H9 (cell line): ENCODE results near the gene PHTF2. TPM values are rescaled to one million over a fixed set of nuclear protein-coding genes. Genes with fewer than 3 reads are reported as not detected.

Experiments
- DNase-seq: peaks from one replicate; pipeline ENCODE4 v3.0.0-alpha.2; 2017
- H2AFZ ChIP-seq: one replicate; pipeline ENCODE4 v1.6.1; 2013; ENCODE audit warnings: mild to moderate bottlenecking, low read length, control low read depth, moderate library complexity
- H2AK5ac ChIP-seq: 2 replicates; pipeline ENCODE4 v1.6.1; 2013; ENCODE audit warnings: low read length, control low read depth, mixed read lengths; ENCODE audit not compliant: insufficient read length
- H2BK120ac ChIP-seq: one replicate; pipeline ENCODE4 v1.6.1; 2013; ENCODE audit warnings: low read depth, mild to moderate bottlenecking, low read length, control low read depth, inconsistent platforms; ENCODE audit not compliant: poor library complexity, severe bottlenecking
- H2BK12ac ChIP-seq: 2 replicates; pipeline ENCODE4 v1.6.1; 2013; ENCODE audit warnings: low read length, control low read depth, mixed read lengths, low read depth; ENCODE audit not compliant: insufficient read length
- H2BK15ac ChIP-seq: 2 replicates; pipeline ENCODE4 v1.6.1; 2013; ENCODE audit warnings: low read depth, low read length, control low read depth
- H2BK20ac ChIP-seq: one replicate; pipeline ENCODE4 v1.6.1; 2013; ENCODE audit warnings: low read depth, mild to moderate bottlenecking, low read length, control low read depth, inconsistent platforms; ENCODE audit not compliant: poor library complexity, severe bottlenecking
- H2BK5ac ChIP-seq: 2 replicates; pipeline ENCODE4 v1.6.1; 2013; ENCODE audit warnings: low read length, control low read depth, mixed read lengths; ENCODE audit not compliant: insufficient read length
- H3K14ac ChIP-seq: 2 replicates; pipeline ENCODE4 v1.6.1; 2013; ENCODE audit warnings: low read length, control low read depth; ENCODE audit not compliant: insufficient read depth
- H3K18ac ChIP-seq: 2 replicates; pipeline ENCODE4 v1.6.1; 2013; ENCODE audit warnings: low read depth, mild to moderate bottlenecking, mixed read lengths, low read length, control low read depth; ENCODE audit not compliant: insufficient read length
- H3K23ac ChIP-seq: 2 replicates; pipeline ENCODE4 v1.6.1; 2013; ENCODE audit warnings: low read length, control low read depth, mixed read lengths, low read depth; ENCODE audit not compliant: insufficient read length
- H3K23me2 ChIP-seq: 2 replicates; pipeline ENCODE4 v1.6.1; 2013; ENCODE audit warnings: low read depth, mild to moderate bottlenecking, mixed read lengths, low read length, control low read depth; ENCODE audit not compliant: insufficient read length, poor library complexity, severe bottlenecking
- H3K27ac ChIP-seq: 2 replicates; pipeline ENCODE4 v1.5.1; 2013; ENCODE audit warnings: low read length, control low read depth, mixed read lengths, low read depth; ENCODE audit not compliant: insufficient read length
- H3K27me3 ChIP-seq: 2 replicates; pipeline ENCODE4 v1.6.1; 2013; ENCODE audit warnings: low read length, control low read depth, inconsistent platforms; ENCODE audit not compliant: insufficient read depth
- H3K4ac ChIP-seq: 2 replicates; pipeline ENCODE4 v1.6.1; 2013; ENCODE audit warnings: low read depth, mild to moderate bottlenecking, control low read depth, inconsistent platforms, low read length, moderate library complexity
- H3K4me1 ChIP-seq: 2 replicates; pipeline ENCODE4 v1.6.1; 2013; ENCODE audit warnings: low read length, control low read depth, inconsistent platforms; ENCODE audit not compliant: insufficient read depth
- H3K4me2 ChIP-seq: 2 replicates; pipeline ENCODE4 v1.6.1; 2013; ENCODE audit warnings: low read length, control low read depth, mixed read lengths; ENCODE audit not compliant: insufficient read length, insufficient read depth
- H3K56ac ChIP-seq: 2 replicates; pipeline ENCODE4 v1.6.1; 2013; ENCODE audit warnings: low read depth, mild to moderate bottlenecking, mixed read lengths, low read length, control low read depth; ENCODE audit not compliant: insufficient read length
- H3K79me1 ChIP-seq: 2 replicates; pipeline ENCODE4 v1.6.1; 2013; ENCODE audit warnings: low read depth, mild to moderate bottlenecking, moderate library complexity, low read length, control low read depth, inconsistent platforms; ENCODE audit not compliant: insufficient read depth, poor library complexity, severe bottlenecking
- H3K79me2 ChIP-seq: 2 replicates; pipeline ENCODE4 v1.6.1; 2013; ENCODE audit warnings: low read length, control low read depth, inconsistent platforms; ENCODE audit not compliant: insufficient read depth
- H3K9ac ChIP-seq: 2 replicates; pipeline ENCODE4 v1.6.1; 2013; ENCODE audit warnings: low read length, control low read depth, mixed read lengths; ENCODE audit not compliant: insufficient read length; ENCODE audit errors: extremely low read depth
- H3K9me3 ChIP-seq: one replicate; pipeline ENCODE4 v1.6.1; 2013; ENCODE audit warnings: low read depth, low read length, inconsistent platforms; ENCODE audit not compliant: control insufficient read depth
- H3T11ph ChIP-seq: one replicate; pipeline ENCODE4 v1.6.1; 2013; ENCODE audit warnings: mild to moderate bottlenecking, low read length, control low read depth, inconsistent platforms
- H4K20me1 ChIP-seq: one replicate; pipeline ENCODE4 v1.6.1; 2013; ENCODE audit not compliant: control insufficient read depth, insufficient read length, insufficient read depth
- H4K5ac ChIP-seq: 2 replicates; pipeline ENCODE4 v1.6.1; 2013; ENCODE audit warnings: low read depth, mild to moderate bottlenecking, mixed read lengths, low read length, control low read depth; ENCODE audit not compliant: insufficient read length
- H4K8ac ChIP-seq: replicated peaks from 2 replicates; pipeline ENCODE4 v1.6.1; 2013; ENCODE audit warnings: low read length, control low read depth, mixed read lengths, low read depth; ENCODE audit not compliant: insufficient read length
- H4K91ac ChIP-seq: 2 replicates; pipeline ENCODE4 v1.6.1; 2013; ENCODE audit warnings: low read depth, mild to moderate bottlenecking, moderate library complexity, mixed read lengths, low read length, control low read depth; ENCODE audit not compliant: insufficient read length
- H3K27ac Mint-ChIP-seq, 3 experiments: 2 replicates in 2 of 3; 3 replicates in 1 of 3; pipeline ENCODE4 v1.8.0; 2020 to 2021; ENCODE audit warnings: mixed read lengths in 3 of 3, mild to moderate bottlenecking in 1 of 3, moderate library complexity in 1 of 3
- H3K27me3 Mint-ChIP-seq: 2 replicates; pipeline ENCODE4 v1.8.0; 2021; ENCODE audit warnings: low read depth, mild to moderate bottlenecking, moderate library complexity, mixed read lengths
- H3K36me3 Mint-ChIP-seq, 3 experiments: 2 replicates in 2 of 3; 3 replicates in 1 of 3; pipeline ENCODE4 v1.8.0; 2020 to 2021; ENCODE audit warnings: low read depth in 3 of 3, mixed read lengths in 3 of 3; ENCODE audit not compliant: insufficient read depth in 1 of 3
- H3K4me1 Mint-ChIP-seq, 2 experiments: 2 replicates each; pipeline ENCODE4 v1.8.0; 2020; ENCODE audit warnings: mixed read lengths in 2 of 2
- H3K4me3 Mint-ChIP-seq, 2 experiments: 2 replicates in 1 of 2; 3 replicates in 1 of 2; pipeline ENCODE4 v1.8.0; 2020 to 2021; ENCODE audit warnings: mild to moderate bottlenecking in 2 of 2, mixed read lengths in 2 of 2, moderate library complexity in 1 of 2
- H3K9me3 Mint-ChIP-seq, 2 experiments: 2 replicates in 1 of 2; 3 replicates in 1 of 2; pipeline ENCODE4 v1.8.0; 2020; ENCODE audit warnings: mild to moderate bottlenecking in 2 of 2, mixed read lengths in 2 of 2, moderate library complexity in 1 of 2
- CTCF ChIP-seq: fragments of 200-600 bp; sonication (generic); conservative IDR thresholded peaks from 3 replicates; pipeline ENCODE4 v1.8.0; 2021; ENCODE audit warnings: antibody characterized with exemption, mild to moderate bottlenecking
- whole genome bisulfite sequencing: extraction: QIAGEN DNeasy Blood & Tissue Kit; methylation state at CpG from one replicate; pipeline ENCODE4 v1.1.7; 2013; ENCODE audit warnings: missing lambda C conversion rate, low lambda C conversion rate, mixed read lengths; ENCODE audit not compliant: insufficient read length; ENCODE audit errors: extremely low coverage; 5-methylcytosine and 5-hydroxymethylcytosine counted together
- total RNA-seq: library from RNA; stranded (reverse); gene quantifications from 2 replicates; pipeline ENCODE4 v1.2.1, GENCODE V29; 2021

PHTF2 gene
- total RNA-seq, 1 experiment from 2014 or later = 16.2 TPM

GRCh38 chr7:77918676-77919075, 120.1 kb downstream of the PHTF2 start:
- no peak overlapping the region for H3K27ac Mint-ChIP-seq
- no peaks in the 10 kb centered on the region for H3K4me1 Mint-ChIP-seq
- WGBS = no CpG with 5 or more reads among the region's 1 CpG

More at GRCh38 chr7:77918676-77919075, 120.1 kb downstream of the PHTF2 start:
- TF ChIP-seq CTCF = no peak
- Histone ChIP-seq H3T11ph (no peak overlapping the region), H2BK120ac (no peak overlapping the region), H2BK15ac (no peak overlapping the region), H3K23ac (no peak overlapping the region), H3K56ac (no peak overlapping the region), H3K4ac (no peak overlapping the region), H3K14ac (no peak overlapping the region), H3K79me1 (no peaks in the 10 kb centered on the region), H3K9me3 (no peaks in the 10 kb centered on the region), H3K18ac (no peak overlapping the region), H3K4me2 (no peak overlapping the region), H4K91ac (no peak overlapping the region), H2BK12ac (no peak overlapping the region), H4K20me1 (no peaks in the 10 kb centered on the region), H2AFZ (no peak overlapping the region), H3K27me3 (no peaks in the 10 kb centered on the region), H3K79me2 (no peaks in the 10 kb centered on the region), H3K27ac (no peak overlapping the region), H4K8ac (no peak overlapping the region), H3K23me2 (no peaks in the 10 kb centered on the region), H3K9ac (no peak overlapping the region), H2BK20ac (no peak overlapping the region), H2AK5ac (no peak overlapping the region), H4K5ac (no peak overlapping the region), H2BK5ac (no peak overlapping the region), H3K4me1 (no peaks in the 10 kb centered on the region)
- Mint-ChIP-seq H3K36me3 (no peaks in the 10 kb centered on the region), H3K9me3 (no peaks in the 10 kb centered on the region), H3K27me3 (no peaks in the 10 kb centered on the region), H3K4me3 (no peak overlapping the region)
- no peak for DNase-seq
